ENCODE measurements around the gene ZNF598.

The ZNF598 gene

DNA sequence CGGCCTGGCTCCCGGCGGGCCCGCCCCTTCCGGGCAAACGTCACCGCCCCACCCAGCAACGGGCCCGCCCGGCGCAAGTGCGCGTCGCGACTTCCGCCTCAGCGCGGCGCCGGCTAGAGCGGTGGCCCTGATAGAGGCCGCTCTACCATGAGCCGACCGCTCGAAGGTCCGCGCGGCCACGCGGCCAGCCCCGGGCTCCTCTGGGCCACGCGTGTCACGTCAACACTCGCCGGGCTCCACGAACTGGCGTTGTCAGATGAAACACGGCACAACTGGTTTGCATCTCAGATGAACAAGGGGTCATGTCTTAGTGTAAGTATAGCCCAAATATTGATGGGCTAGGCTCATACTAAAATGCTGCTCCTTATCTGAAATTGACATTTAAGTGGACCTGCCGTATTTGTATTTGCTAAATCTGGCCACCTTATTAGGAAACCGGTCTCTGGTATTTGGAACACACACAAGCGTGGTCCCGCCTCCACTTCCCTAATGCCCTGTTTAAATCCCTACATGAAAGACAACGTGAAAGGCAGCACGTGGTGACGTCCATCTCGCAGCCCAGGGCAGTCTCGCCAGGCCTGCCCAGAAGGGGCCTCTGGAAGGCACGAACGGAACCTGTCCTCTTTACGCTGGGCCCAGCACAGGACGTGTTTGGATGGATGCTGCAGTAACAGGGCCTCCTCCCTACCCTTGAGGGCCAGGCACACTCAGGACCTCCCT is at the start of gene ZNF598:
Gene ZNF598, minus strand, starts transcription at position 31 of the 720 bp plus-strand sequence.
- DNase-seq (ENCODE audit: low read depth in 3 of 3, low spot score in 1 of 3) = peak; percentile 22 to 74 (median 52)

DNA sequence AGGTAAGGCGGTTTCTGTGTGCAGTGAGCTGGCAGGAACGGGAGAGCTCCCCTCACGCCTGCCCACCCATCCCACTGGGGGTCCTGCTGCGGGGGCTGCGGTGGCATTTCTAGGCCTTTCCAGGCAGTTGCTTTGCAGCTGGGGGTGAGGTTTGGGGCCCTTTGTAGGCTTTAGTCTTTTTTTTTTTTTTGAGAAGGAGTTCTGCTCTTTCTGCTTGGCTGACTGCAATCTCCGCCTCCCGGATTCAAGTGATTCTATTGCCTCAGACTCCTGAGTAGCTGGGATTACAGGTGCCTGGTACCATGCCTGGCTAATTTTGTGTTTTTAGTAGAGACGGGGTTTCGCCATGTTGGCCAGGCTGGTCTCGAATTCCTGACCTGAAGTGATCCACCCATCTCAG is 49.3 kb upstream of the ZNF598 start:
- no peak for DNase-seq (ENCODE audit: low read depth in 3 of 3, low spot score in 1 of 3)

DNA sequence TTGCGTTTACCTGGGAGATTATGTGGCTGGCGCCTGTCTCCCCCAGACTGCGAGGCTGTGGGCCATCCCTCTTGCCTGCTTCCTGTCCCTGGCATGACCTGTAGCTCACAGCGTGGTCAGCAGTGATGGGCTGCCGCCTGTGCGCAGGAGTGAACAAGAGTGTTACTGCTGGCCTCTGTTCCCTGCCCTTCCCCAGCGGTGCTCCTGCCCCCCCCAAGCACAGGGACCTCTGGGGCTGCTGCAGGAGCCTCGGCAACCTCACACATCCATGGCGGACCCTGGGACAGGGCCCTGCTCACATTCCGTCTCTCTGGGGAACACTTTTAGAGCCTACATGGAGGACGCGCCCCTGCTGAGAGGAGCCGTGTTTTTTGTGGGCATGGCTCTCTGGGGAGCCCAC is 48.8 kb upstream of the ZNF598 start:
- DNase-seq (ENCODE audit: low read depth in 3 of 3, low spot score in 1 of 3) = no peak

DNA sequence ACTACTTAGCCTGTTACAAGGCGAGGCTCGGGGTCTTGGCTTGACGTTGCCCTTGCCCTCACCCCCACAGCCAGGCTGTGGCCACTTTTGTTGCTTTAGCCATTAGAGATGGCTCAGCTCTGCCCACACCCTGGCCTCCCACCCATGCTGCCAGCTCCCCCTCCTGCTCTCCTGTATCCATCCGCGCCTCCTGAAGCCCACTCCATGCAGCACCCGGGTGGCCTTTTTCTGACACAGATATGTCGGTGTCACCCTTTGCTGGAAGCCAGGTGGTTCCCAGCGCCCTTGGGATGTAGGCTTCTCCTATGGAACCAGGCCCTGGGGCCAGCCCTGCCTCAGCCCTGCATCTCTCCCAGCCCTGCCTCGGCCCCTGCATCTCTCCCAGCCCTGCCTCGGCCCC is 47.8 kb upstream of the ZNF598 start:
- no peak for DNase-seq (ENCODE audit: low read depth in 3 of 3, low spot score in 1 of 3)

DNA sequence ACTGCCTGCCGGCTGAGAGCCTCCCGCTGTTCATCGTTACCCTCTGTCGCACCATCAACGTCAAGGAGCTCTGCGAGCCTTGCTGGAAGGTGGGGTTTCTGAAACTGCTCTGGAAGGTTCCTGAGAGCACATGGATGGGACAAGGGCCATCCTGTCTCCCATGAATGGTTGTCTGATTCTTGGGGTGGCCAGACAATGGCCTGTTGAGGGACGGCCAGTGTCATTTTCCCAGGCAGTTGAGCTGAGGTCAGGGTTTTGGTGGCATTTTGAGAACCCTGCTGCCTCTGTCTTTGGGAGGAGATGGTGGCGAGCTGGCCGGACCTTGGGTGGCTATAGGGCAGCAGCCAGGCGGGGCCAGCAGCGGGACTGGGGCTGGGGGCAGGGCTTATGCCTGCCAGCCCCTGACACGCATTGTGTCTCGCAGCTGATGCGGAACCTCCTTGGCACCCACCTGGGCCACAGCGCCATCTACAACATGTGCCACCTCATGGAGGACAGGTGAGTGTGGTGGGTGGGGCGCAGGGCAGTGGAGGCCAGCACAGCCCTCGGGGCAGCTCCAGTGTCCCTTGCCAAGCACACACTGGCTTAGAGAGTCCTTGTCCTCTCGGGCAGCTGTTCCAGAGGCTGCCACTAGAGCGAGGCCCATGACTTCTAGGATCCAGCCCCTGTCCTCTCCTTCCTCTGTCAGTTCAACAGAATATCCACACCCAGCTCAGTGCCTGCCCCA is 47.2 kb upstream of the ZNF598 start:
- no peak for DNase-seq (ENCODE audit: low read depth in 3 of 3, low spot score in 1 of 3)

DNA sequence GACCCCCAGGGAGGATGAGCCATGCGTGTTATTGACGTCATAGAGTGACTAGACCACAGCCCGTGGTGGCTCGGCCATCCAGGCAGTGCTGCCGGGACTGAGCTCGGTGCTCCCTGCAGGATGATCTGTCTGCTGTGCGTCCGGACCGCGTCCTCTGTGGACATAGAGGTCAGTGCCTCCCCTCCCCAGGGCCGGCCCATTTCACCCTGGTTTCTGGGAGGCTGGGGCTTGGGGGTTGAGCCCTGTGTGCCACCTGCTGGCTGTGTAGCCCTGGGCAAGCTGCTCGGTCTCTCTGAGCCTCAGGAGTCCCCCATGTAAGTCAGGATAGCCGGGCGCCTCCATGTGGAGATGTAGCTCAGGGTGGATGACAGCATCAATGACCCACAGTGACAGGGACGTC is 46.5 kb upstream of the ZNF598 start:
- no peak for DNase-seq (ENCODE audit: low read depth in 3 of 3, low spot score in 1 of 3)

DNA sequence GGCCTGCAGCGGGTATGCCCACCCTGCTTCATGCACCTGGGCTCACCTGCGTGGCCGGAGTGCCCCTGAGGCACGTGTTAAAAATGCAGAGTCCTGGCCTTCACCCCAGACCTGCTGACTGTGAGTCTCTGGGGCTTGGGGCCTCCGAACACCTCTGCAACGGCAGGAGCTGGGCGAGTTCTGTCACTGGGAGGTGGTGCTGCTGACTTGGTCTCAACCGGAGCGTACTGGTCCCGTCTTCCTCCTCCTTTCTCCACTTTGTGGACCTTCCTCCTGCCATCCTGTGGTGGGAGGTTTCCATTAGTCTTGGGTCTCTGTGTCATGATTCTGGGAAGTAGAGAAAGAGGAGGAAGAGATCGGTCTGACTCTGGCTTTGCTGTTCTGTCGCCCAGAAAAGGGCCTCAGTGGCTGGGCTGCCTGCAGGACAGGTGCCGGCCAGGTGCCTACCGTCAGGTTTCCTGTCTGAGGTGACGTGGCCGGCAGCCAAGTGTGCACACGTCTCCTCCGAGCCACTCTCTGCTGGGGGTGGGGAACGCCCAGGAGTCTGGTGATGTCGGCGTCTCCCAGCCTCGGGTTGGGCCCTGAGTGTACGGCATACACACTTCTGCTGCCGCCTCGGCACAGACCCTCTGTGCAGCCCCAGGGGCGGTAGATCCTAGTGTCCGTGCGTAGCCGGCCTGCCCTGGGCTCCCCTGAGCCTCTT is 45.1 kb upstream of the ZNF598 start:
- no peak for DNase-seq (ENCODE audit: low read depth in 3 of 3, low spot score in 1 of 3)

DNA sequence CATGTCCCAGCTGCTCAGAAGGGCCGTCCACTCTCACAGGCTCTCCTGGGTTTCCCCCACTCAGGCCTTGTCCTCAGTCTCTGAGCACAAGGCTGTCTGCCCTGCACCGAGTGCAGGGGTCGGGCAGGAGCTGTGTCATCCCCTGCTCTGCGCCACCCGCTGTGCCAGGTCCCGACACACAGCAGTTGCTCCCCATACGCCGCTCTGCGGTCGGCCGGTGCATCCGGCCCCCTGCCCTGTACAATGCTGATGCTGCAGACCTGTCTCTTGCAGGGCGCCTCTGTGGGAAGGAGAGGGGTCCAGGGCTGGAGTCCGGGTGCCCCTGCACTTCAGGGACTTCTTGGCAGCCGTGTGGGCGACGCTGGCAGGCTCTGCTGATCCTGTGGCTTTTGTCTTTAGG is 44.3 kb upstream of the ZNF598 start:
- no peak for DNase-seq (ENCODE audit: low read depth in 3 of 3, low spot score in 1 of 3)

DNA sequence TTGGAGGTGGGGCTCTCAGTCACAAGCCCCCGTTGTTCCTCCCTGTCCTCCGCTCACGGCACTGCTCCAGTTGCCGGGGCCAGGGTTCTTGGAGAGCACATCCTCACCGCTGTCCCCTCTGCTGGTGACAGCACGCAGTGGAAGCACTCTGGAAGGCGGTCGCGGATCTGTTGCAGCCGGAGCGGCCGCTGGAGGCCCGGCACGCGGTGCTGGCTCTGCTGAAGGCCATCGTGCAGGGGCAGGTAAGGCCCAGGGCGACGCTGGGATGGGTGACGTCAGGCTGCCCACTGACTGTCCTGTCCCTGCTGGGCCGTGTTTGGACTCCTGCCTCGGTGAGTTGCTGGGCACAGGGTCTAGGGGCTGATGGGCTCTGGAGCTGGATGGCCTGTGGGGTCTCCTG is 43.6 kb upstream of the ZNF598 start:
- DNase-seq (ENCODE audit: low read depth in 3 of 3, low spot score in 1 of 3) = no peak

DNA sequence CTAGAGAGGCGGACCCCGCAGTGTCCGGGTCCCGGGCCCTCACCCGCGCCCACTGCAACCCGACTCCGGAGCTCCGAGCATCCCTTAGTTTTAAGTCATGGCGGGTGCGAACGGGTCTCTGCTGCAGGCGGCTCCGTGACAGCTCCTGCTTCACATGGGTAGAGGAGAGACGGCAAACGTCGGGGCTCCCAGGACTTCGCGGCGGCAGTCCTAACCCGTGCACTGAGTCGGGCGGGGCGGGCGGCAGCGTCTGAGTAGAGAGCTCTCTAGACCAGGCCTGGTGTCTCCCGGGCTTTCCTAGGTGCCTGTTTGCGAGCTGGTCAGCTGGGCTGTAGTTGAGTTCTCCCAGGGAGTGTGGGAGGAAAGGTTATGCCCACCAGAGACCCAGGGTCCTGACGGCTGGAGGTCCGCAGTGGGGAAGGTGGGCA is 38.5 kb upstream of the ZNF598 start:
- no peak for DNase-seq (ENCODE audit: low read depth in 3 of 3, low spot score in 1 of 3)

DNA sequence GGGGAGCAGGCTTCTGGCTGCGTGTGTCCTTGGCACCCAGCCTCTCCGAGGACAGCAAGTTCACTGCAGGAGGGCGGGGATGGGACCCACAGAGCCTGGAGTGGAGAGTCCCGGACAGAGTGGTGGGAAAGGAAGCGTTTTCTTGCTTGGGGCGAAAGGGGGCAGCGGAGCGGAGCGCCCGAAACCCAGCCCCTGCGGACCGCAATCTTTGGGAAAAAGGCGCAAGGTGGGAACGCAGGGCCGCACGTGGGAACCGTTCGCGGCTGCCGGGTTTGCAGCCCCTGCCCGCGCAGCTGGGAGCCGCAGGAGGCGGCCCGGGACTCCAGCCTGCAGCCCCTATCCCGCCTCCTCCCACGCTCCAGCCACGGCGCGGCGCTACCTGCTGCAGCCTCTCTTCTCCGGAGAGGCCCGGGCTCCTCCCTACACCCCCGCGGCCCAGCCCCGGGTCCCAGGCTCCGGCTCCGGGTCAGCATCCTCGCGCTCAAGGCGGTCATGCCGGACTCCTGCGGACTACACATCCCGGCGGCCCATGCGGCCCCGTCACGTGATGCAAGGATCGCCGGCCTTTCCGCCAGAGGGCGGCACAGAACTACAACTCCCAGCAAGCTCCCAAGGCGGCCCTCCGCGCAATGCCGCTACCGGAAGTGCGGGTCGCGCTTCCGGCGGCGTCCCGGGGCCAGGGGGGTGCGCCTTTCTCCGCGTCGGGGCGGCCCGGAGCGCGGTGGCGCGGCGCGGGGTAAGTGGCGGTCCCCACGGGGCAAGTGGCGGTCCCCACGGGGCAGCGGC is 37.9 kb upstream of the ZNF598 start, which contains the start of the genes NTHL1 and TSC2:
Gene NTHL1, minus strand, starts transcription at position 505 of the 786 bp plus-strand sequence. Its CDS starts 11 bp downstream, at position 494.
Gene TSC2, plus strand, starts transcription at position 656 of the 786 bp plus-strand sequence. CDS start 631 bp downstream, outside the sequence.
- peak; percentile 78 to 85 (median 81) for DNase-seq (ENCODE audit: low read depth in 3 of 3, low spot score in 1 of 3)

DNA sequence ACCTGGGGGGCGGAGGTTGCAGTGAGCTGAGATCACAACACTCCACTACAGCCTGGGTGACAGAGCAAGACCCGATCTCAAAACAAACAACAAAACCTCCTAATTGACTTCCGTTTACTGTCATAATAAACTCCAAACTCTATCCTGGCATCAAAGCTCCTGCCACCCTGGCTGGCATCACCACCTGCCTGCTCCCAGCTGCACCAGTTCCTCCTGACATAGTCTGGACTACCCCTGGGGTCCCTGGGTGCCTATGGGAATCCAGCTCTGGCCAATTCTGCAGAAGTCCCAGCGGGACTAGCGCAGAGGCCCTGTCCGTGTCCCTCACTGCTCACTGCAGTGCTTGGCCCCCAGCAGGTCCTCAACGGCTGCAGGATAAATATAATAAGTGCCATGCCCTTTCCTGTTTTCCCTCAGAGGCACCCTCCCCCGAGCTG is 37.3 kb upstream of the ZNF598 start:
- DNase-seq (ENCODE audit: low read depth in 3 of 3, low spot score in 1 of 3) = no peak

DNA sequence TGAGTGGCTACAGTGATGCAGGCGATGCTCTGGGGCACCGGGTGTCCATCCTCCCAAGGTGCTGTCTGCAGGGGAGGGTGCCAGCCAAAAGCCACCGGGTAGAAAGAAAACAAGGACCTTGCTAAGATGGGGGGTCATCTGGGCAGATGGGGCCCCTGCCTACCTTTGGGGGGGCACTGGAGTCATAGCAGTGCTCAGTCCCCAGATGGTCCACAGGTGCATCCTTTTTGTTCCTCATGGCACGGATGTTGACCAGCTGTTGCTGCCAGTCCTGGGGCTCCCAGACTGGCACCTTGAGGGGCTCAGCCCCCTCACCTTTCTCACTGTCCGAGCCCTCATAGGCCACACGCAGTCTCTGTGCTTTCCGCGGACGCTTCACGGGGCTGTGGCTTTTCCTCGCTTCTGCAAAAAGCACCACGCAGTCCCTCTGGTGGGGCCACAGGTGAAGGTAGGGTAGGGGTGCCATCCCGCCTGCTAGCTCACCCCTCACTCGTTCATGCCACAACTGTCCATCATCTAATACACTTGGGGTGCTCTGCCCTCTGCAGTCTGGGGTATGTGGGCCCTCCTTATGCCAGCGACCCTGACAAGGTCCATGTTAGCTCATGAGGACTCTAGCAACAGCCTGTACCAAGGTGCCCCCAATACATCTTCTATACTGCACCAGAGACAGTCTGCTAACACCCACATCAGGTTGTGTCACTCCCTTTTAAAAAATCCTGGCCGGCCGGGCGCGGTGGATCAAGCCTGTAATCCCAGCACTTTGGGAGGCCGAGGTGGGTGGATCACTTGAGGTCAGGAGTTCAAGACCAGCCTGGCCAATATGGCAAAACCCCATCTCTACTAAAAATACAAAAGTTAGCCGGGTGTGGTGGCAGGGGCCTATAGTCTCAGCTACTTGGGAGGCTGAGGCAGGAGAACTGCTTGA is 36.6 kb upstream of the ZNF598 start:
- no peak for DNase-seq (ENCODE audit: low read depth in 3 of 3, low spot score in 1 of 3)

DNA sequence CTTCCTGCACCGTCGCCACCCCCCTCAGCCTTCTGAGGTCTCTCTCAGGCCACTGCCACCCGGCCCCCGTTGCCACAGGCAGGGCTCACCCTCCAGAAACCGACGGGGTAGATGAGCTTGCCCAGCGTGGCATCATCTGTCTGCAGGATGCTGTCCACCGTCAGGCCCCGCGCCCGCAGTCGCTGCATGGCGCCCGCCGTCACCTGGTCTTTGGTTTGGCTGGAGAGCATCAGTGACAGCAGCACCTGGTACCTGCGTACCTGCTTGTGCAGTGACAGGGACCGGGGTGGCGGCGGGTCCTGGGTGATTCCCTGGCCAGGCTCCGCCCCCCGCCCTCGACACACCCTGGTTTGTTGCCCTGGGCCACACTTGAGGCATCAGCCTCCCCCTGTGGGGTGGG is 34.9 kb upstream of the ZNF598 start:
- DNase-seq (ENCODE audit: low read depth in 3 of 3, low spot score in 1 of 3) = no peak

DNA sequence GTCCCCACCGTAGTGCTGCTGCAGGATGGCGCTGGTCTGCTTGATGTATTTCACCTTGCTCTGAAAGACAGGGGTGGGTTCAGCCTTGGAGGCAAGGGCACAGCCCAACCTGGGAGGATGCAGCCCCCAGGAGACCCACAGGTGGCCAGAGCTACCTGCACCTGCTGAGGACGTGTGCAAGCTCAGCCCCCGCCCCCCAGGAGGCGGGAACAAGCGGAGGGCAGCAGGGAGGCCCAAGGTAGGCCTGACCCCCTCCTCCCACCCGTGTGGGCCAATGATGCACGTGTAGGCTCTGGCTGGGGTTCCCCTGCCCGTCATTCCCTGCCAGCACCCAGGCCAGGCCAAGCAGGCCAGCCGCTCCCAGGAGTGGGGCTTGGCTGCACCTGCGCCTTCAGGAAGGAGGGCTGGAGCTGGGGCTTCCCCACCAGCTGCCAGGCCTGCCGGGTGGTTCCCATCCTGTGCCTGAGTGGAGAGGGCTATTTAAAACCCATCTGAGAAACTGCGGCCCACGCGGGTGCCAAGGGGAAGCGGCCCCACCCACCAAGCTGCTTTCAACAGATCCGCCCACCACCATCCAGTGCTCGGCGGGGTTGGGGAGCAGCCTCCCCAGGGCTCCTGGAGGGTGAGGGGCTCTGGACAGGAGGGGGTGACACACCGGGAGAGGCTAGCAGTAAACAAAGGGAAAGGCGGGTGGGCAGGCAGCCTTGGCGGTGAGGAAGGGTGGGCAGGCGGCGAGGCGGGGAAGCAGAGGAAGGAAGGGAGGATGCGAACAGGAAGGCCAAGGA is 34.2 kb upstream of the ZNF598 start:
- DNase-seq (ENCODE audit: low read depth in 3 of 3, low spot score in 1 of 3) = no peak

DNA sequence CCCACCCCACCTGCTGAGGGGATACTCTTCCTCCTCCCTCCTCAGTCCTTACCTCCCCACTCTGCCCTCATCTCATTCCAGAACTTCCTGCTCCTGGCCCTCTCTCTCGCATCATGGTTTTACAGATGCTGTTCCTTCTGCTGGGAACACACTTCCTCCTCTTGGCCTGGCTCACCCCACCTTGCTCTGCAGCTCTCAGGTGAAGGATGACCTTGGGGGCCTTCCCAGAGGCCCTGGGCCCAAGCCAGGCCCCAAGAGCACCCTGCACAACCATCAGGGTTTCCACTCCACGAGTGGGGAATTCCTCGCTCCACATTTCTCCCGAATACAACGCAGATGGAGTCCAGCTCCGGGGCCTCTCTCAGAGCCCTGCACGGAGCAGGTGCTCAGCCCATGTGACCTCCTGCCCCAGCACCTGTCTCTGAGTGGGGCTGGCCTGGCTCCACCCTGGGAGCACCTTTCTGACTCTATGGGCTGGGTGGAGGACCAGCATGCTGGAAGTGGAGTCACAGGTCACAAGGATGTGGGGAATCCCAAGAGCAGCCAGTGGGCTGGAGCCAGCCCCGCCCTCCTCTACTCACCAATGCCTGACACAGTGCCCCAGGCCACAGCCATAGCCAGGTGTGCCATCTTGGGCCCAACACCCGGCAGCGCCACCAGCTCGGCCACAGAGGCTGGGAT is 33.5 kb upstream of the ZNF598 start:
- no peak for DNase-seq (ENCODE audit: low read depth in 3 of 3, low spot score in 1 of 3)

DNA sequence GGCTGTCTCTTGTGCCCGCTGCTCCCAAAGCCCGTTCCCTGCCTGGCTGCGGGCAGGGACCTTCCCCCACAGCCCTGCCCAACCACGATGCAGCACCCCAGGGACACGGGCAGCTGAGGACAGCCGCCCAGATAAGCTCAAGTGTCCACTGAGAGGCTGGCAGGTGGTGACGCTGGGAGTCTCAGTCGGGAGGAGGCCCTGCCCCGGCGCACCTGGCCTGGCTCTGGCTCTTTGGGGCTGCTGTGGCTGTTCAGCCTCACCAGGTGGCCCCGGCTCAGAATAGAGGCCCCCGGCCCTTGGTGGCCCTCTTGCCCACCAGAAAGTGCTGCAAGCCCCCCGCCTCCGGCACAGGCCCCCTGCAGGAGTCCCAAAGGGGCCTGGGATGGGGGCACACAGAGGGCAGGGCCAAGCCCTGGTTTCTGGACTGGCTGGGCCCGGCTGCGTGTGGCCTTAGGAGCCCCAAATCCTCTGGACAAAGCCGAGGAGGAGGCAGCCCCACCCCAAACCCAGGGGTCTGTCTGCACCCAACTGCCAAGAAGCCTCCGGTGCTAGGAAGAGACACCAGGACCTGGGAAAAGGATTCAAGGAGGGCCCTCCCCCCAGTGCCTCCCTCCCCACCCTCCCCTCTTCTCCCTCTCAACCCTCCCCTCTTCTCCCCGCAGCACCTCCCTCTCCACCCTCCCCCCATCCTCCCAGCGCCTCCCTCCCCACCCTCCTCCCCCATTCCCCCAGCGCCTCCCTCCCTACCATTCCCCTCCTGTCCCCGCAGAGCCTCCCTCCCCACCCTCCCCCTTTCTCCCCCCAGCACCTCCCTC is 32.8 kb upstream of the ZNF598 start:
- DNase-seq (ENCODE audit: low read depth in 3 of 3, low spot score in 1 of 3) = no peak
